GM19397 (cell line): ENCODE measurements around the gene PRKX.
A peak's percentile ranks its signal among the peaks of the same experiment; 100 is the strongest.
"Not testable (repeated sequence)": the region's sequence is repeated elsewhere in the genome, so short reads cannot be mapped to it uniquely, and the experiment has no call there.

Experiments
- ATAC-seq: cut with Tn5 transposase; IDR thresholded peaks from one replicate; pipeline ENCODE4 v1.9.1; 2021; ENCODE audit warnings: mild to moderate bottlenecking, moderate library complexity; ENCODE audit not compliant: unreplicated experiment

Gene PRKX

GRCh38 chrX:3713225-3713936 lies at the start of gene PRKX:
PRKX (minus strand) TSS chrX:3713649; CDS start chrX:3713253, 396 bp downstream.
- peak; percentile 89 for ATAC-seq

DNA sequence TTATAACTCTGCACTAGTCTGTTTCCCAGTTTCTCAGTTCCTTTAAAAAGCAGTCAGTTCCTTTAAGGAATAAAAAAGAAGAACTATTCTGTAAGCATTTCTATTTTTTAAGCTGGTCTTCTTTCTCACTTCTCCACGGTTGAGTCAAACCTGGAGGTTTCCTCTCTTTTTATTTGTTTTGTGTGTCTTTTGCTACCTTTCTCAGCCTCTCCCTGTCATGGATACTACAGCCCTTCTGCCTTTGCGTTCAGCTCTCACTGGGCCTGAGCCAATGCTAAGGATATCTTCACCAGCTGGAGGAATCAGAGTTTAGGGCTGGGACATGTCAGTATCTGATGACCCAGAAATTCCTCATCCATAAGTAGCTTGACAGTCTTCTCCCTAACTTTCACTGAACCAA lies 49.7 kb upstream of the PRKX start:
- ATAC-seq, result no peak

DNA sequence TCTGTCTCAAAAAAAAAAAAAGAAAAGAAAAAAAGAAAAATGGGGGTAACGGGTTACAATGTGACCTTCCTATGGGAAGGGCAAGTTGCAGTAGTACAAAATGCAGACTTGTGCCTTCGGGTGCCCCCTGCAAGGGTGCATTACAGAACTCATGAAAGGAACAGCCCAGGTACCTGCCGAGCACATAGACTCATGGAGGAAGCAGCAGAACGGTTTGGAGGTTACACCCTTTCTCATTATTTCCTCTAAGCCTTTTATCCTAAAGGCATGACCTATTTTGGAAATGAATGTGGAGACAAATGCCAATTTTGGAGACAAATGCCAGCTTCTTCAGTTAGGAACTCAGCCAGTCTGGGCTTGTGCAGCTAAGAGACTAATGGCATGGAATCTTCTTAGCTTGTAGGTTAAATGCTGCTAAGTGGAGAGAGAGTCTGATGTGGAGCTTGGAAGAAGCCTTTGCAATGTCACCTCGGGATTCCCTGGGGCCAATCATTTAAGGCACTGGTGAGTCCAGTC lies 44.1 kb upstream of the PRKX start:
- ATAC-seq, result no peak

GRCh38 chrX:3748052-3748559 lies 34.7 kb upstream of the PRKX start:
- ATAC-seq, result no peak

- no peak for ATAC-seq
These were observed 30.5 kb upstream of the PRKX start for GRCh38 chrX:3743801-3744439.

- not testable (repeated sequence) for ATAC-seq
These were observed 27.5 kb upstream of the PRKX start for GRCh38 chrX:3740946-3741345.

DNA sequence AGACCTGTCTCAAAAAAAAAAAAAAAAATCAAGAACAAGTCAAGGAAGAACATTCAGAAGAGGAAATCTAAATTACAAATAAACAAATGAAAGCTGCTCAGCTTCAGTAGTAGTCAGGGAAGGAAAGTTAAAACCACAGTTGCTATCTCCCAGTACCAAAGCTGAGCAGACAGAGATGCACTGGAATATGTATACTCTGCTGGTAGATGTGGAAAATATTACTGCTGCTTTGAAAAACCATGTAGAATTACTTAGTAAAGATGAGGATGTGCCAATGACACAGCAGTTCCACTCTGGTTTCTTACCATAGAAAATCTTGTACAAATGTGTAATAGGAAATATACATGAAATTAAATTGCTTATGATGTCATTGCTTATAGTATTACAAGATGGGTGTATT lies 25.1 kb upstream of the PRKX start:
- ATAC-seq, result no peak

DNA sequence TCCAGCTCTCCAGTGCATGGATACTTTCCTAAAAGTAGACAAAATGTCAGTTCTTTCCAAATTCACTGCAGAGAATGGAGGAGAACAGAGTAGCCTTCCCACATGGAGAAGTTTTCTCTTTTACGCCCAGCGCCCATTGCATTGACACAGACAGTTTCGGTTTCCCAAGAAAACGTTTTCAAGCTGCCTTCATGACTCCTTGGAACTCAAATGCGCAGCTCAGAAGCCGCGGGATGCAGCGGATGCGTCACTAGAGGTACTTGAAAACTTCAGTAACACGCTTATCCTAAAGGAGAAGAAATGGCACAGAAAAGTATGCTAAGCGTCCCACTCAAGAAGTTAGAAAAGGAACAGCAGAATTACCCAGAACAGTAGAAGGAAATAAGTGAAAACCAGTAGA lies 23.1 kb upstream of the PRKX start:
- ATAC-seq, result not testable (repeated sequence)

GRCh38 chrX:3735891-3736290 lies 22.4 kb upstream of the PRKX start:
- ATAC-seq, result not testable (repeated sequence)

GRCh38 chrX:3734456-3734855 lies 21.0 kb upstream of the PRKX start:
- not testable (repeated sequence) for ATAC-seq

DNA sequence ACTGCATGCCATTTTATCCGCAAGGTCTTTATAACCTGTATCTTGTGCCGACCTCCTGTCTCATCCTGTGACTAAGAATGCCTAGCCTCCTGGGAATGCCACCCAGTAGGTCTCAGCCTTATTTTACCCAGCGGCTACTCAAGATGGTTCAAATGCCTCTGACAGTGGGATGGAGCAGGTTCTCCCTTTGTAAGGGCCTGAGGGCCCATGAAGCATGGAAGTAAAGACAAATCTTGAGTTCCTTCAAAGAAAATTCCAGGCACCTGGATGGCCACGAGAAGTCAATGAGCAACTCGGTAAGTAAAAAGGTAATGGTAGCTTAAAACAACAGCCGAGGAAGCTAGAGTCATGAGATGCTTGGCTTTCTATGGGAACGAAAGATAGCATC lies 19.6 kb upstream of the PRKX start:
- no peak for ATAC-seq

GRCh38 chrX:3732326-3733042 lies 19.0 kb upstream of the PRKX start:
- ATAC-seq, result not testable (repeated sequence)

GRCh38 chrX:3728454-3728853 lies 15.0 kb upstream of the PRKX start:
- ATAC-seq, result no peak

GRCh38 chrX:3723460-3723859 lies 10.0 kb upstream of the PRKX start:
- ATAC-seq, result not testable (repeated sequence)

GRCh38 chrX:3717742-3718420 lies 4.4 kb upstream of the PRKX start:
- ATAC-seq, result no peak

- no peak for ATAC-seq
These were observed 2.5 kb upstream of the PRKX start for GRCh38 chrX:3715921-3716320.

DNA sequence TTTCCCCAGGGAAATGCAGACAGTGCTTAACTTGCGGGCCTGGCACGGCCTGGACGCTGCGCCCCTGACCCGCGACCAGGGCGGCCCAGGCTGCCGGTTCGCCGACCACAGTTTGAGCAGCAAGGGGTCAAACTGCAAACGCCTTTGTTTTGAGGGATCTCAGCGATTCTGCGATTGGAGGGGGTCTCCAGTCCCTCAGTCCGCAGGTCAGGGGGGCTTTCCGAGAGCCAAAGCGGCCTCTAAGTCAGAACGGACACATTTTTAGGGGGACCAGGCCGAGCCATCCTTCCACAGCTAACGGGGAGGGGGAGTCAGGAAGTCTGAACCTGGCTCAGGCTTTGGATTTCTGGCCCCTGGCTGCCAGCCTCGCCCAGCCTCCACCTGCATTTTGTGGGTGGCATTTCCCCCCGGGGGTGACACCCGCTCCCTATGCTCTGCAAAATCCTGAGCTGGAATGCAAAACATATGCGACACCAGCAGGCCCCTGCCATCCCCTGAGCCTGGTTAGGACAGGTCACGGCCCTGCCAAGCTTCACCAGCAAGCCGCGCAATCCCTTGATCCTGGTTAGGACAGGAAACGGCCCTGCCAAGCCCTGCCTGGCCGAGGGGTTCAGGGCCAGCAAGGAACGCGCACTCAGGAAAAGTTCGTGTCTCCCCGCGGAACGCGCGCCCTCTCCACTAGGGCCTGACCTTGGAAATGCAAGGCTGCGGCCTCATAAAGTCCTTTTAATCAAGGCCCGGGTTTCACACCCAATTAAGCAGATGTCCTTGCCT lies 1.4 kb upstream of the PRKX start:
- not testable (repeated sequence) for ATAC-seq

GRCh38 chrX:3713937-3714434 lies 537 bp upstream of the PRKX start:
- no peak for ATAC-seq

DNA sequence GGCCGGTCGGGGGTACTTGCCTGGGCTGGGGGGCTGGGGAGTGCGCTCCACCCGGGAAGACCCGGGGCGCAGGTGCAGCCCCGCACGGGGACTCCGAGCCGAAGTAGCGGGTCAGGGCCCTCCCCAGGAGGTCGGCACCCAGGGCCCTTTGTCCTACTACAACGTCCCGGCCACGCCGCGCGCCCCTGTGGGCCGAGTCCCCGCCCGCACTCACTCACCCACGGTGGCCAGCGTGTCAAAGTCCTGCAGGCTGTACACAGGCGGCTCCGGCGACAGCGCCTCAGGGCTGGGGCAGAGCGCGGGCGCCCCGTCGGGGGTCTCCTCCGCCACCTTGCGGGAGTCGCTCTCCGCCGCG lies 602 bp downstream of the PRKX start:
- peak; percentile 26 for ATAC-seq
